Memory B cell (primary cell): ENCODE measurements around the gene NADK2.
A peak's percentile ranks its signal among the peaks of the same experiment; 100 is the strongest.

Experiments
- ATAC-seq: fragments of 150-1000 bp; cut with Tn5 transposase; 2 replicates; pipeline ENCODE4 v1.10.0; 2021; ENCODE audit warnings: low read depth, mild to moderate bottlenecking, moderate library complexity
- DNase-seq, 2 donors: peaks; one replicate each; pipeline ENCODE4 v3.0.0; 2022; ENCODE audit warnings: low spot score in 2 of 2
- H3K27ac Mint-ChIP-seq: one replicate; pipeline ENCODE4 v1.8.0; 2022; ENCODE audit warnings: mild to moderate bottlenecking, moderate library complexity, mixed read lengths
- H3K27me3 Mint-ChIP-seq: one replicate; pipeline ENCODE4 v1.8.0; 2022; ENCODE audit warnings: mixed read lengths
- H3K36me3 Mint-ChIP-seq: one replicate; pipeline ENCODE4 v1.8.0; 2022; ENCODE audit warnings: mild to moderate bottlenecking, mixed read lengths
- H3K4me1 Mint-ChIP-seq: one replicate; pipeline ENCODE4 v1.8.0; 2022; ENCODE audit warnings: mixed read lengths
- H3K4me3 Mint-ChIP-seq: one replicate; pipeline ENCODE4 v1.8.0; 2022; ENCODE audit warnings: mild to moderate bottlenecking, moderate library complexity, mixed read lengths
- H3K9me3 Mint-ChIP-seq: one replicate; pipeline ENCODE4 v1.8.0; 2022; ENCODE audit warnings: mixed read lengths

NADK2 gene

GRCh38 chr5:36239370-36240293 is 2.1 kb downstream of the NADK2 start:
- Mint-ChIP-seq H3K27me3 (no peaks in the 10 kb centered on the region), H3K4me3 (peak overlapping the region; percentile 1), H3K9me3 (peaks cover 1% of the 10 kb centered on the region), H3K27ac (peak overlapping the region; percentile 89), H3K4me1 (peaks cover 36% of the 10 kb centered on the region), H3K36me3 (no peaks in the 10 kb centered on the region)
- DNase-seq (no peak), ATAC-seq (no peak)

- H3K4me3 Mint-ChIP-seq, result no peak overlapping the region
- ATAC-seq (no peak), DNase-seq (no peak)
- peaks cover 1% of the 10 kb centered on the region for H3K9me3 Mint-ChIP-seq
- peak overlapping the region; percentile 89 for H3K27ac Mint-ChIP-seq
- H3K27me3 Mint-ChIP-seq, result no peaks in the 10 kb centered on the region
- H3K36me3 Mint-ChIP-seq, result no peaks in the 10 kb centered on the region
- peaks cover 33% of the 10 kb centered on the region for H3K4me1 Mint-ChIP-seq
These were observed 3.0 kb downstream of the NADK2 start for GRCh38 chr5:36238502-36239295.

GRCh38 chr5:36237751-36238150 is 4.0 kb downstream of the NADK2 start:
- no peak overlapping the region for H3K27ac Mint-ChIP-seq
- DNase-seq, result no peak
- no peak for ATAC-seq
- H3K4me1 Mint-ChIP-seq, result peaks cover 27% of the 10 kb centered on the region
- H3K27me3 Mint-ChIP-seq, result no peaks in the 10 kb centered on the region
- H3K36me3 Mint-ChIP-seq, result no peaks in the 10 kb centered on the region
- no peak overlapping the region for H3K4me3 Mint-ChIP-seq
- H3K9me3 Mint-ChIP-seq, result peaks cover 1% of the 10 kb centered on the region

- Mint-ChIP-seq H3K9me3 (peaks cover 1% of the 10 kb centered on the region), H3K4me3 (peak overlapping the region; percentile 46), H3K27ac (peak overlapping the region; percentile 14), H3K27me3 (no peaks in the 10 kb centered on the region), H3K4me1 (peaks cover 28% of the 10 kb centered on the region), H3K36me3 (no peaks in the 10 kb centered on the region)
- DNase-seq (no peak), ATAC-seq (no peak)
These were observed 4.9 kb downstream of the NADK2 start for GRCh38 chr5:36236801-36237200.

- peaks cover 18% of the 10 kb centered on the region for H3K4me1 Mint-ChIP-seq
- DNase-seq, result no peak
- no peaks in the 10 kb centered on the region for H3K27me3 Mint-ChIP-seq
- H3K9me3 Mint-ChIP-seq, result peaks cover 1% of the 10 kb centered on the region
- H3K36me3 Mint-ChIP-seq, result no peaks in the 10 kb centered on the region
- ATAC-seq, result no peak
- no peak overlapping the region for H3K4me3 Mint-ChIP-seq
- H3K27ac Mint-ChIP-seq, result no peak overlapping the region
These were observed 9.2 kb downstream of the NADK2 start for GRCh38 chr5:36232533-36232932.

GRCh38 chr5:36230151-36230790 is 11.5 kb downstream of the NADK2 start:
- ATAC-seq (no peak), DNase-seq (no peak)
- Mint-ChIP-seq H3K4me1 (peaks cover 10% of the 10 kb centered on the region), H3K27ac (peak overlapping the region; percentile 64), H3K9me3 (no peaks in the 10 kb centered on the region), H3K4me3 (no peak overlapping the region), H3K27me3 (no peaks in the 10 kb centered on the region), H3K36me3 (peaks cover 5% of the 10 kb centered on the region)

GRCh38 chr5:36228505-36228904 is 13.2 kb downstream of the NADK2 start:
- Mint-ChIP-seq H3K27ac (no peak overlapping the region), H3K4me1 (peaks cover 10% of the 10 kb centered on the region), H3K4me3 (no peak overlapping the region), H3K36me3 (peaks cover 13% of the 10 kb centered on the region), H3K9me3 (no peaks in the 10 kb centered on the region), H3K27me3 (no peaks in the 10 kb centered on the region)
- ATAC-seq (no peak), DNase-seq (no peak)

GRCh38 chr5:36227046-36227445 is 14.7 kb downstream of the NADK2 start:
- no peak for ATAC-seq
- H3K36me3 Mint-ChIP-seq, result peaks cover 13% of the 10 kb centered on the region
- no peaks in the 10 kb centered on the region for H3K9me3 Mint-ChIP-seq
- no peak overlapping the region for H3K27ac Mint-ChIP-seq
- no peak overlapping the region for H3K4me3 Mint-ChIP-seq
- peaks cover 4% of the 10 kb centered on the region for H3K4me1 Mint-ChIP-seq
- DNase-seq, result no peak
- no peaks in the 10 kb centered on the region for H3K27me3 Mint-ChIP-seq

- peaks cover 24% of the 10 kb centered on the region for H3K36me3 Mint-ChIP-seq
- H3K27ac Mint-ChIP-seq, result no peak overlapping the region
- H3K4me1 Mint-ChIP-seq, result no peaks in the 10 kb centered on the region
- ATAC-seq, result no peak
- no peaks in the 10 kb centered on the region for H3K9me3 Mint-ChIP-seq
- no peaks in the 10 kb centered on the region for H3K27me3 Mint-ChIP-seq
- no peak for DNase-seq
- no peak overlapping the region for H3K4me3 Mint-ChIP-seq
These were observed 19.1 kb downstream of the NADK2 start for GRCh38 chr5:36222620-36223019.

GRCh38 chr5:36217988-36218387 is 23.7 kb downstream of the NADK2 start:
- Mint-ChIP-seq H3K27ac (no peak overlapping the region), H3K36me3 (peaks cover 23% of the 10 kb centered on the region), H3K4me1 (peaks cover 3% of the 10 kb centered on the region), H3K4me3 (no peak overlapping the region), H3K9me3 (no peaks in the 10 kb centered on the region), H3K27me3 (no peaks in the 10 kb centered on the region)
- ATAC-seq (no peak), DNase-seq (no peak)

GRCh38 chr5:36217567-36217966 is 24.2 kb downstream of the NADK2 start:
- Mint-ChIP-seq H3K9me3 (no peaks in the 10 kb centered on the region), H3K27ac (no peak overlapping the region), H3K4me1 (peaks cover 3% of the 10 kb centered on the region), H3K36me3 (peaks cover 27% of the 10 kb centered on the region), H3K27me3 (no peaks in the 10 kb centered on the region), H3K4me3 (no peak overlapping the region)
- DNase-seq (no peak), ATAC-seq (no peak)

GRCh38 chr5:36215910-36216309 is 25.8 kb downstream of the NADK2 start:
- H3K27ac Mint-ChIP-seq, result peak overlapping the region; percentile 35
- ATAC-seq (no peak), DNase-seq (no peak)
- H3K27me3 Mint-ChIP-seq, result no peaks in the 10 kb centered on the region
- H3K4me1 Mint-ChIP-seq, result peaks cover 3% of the 10 kb centered on the region
- H3K9me3 Mint-ChIP-seq, result no peaks in the 10 kb centered on the region
- H3K4me3 Mint-ChIP-seq, result no peak overlapping the region
- peaks cover 23% of the 10 kb centered on the region for H3K36me3 Mint-ChIP-seq

GRCh38 chr5:36214436-36214835 is 27.3 kb downstream of the NADK2 start:
- H3K9me3 Mint-ChIP-seq, result no peaks in the 10 kb centered on the region
- H3K36me3 Mint-ChIP-seq, result peaks cover 18% of the 10 kb centered on the region
- H3K4me1 Mint-ChIP-seq, result peaks cover 3% of the 10 kb centered on the region
- no peaks in the 10 kb centered on the region for H3K27me3 Mint-ChIP-seq
- no peak for DNase-seq
- ATAC-seq, result no peak
- H3K4me3 Mint-ChIP-seq, result no peak overlapping the region
- no peak overlapping the region for H3K27ac Mint-ChIP-seq

- H3K36me3 Mint-ChIP-seq, result peaks cover 24% of the 10 kb centered on the region
- no peak for ATAC-seq
- H3K27ac Mint-ChIP-seq, result no peak overlapping the region
- H3K4me3 Mint-ChIP-seq, result no peak overlapping the region
- DNase-seq, result no peak
- no peaks in the 10 kb centered on the region for H3K27me3 Mint-ChIP-seq
- peaks cover 2% of the 10 kb centered on the region for H3K9me3 Mint-ChIP-seq
- H3K4me1 Mint-ChIP-seq, result no peaks in the 10 kb centered on the region
These were observed 32.1 kb downstream of the NADK2 start for GRCh38 chr5:36209664-36210063.
